Activated naive CD4-positive, alpha-beta T cell (primary cell): ENCODE data around the gene C1orf198.

ENCODE experiments used
- DNase-seq, 4 experiments: peaks; one replicate each; lab custom pipeline; 2025; lab: John Stamatoyannopoulos, UW

Gene C1orf198

GRCh38 chr1:230867903-230868735 is at the start of gene C1orf198:
Gene C1orf198, minus strand, starts transcription at chr1:230868521. Its CDS starts 9 bp downstream, at chr1:230868512.
- DNase-seq, result peak; percentile 44 to 75 (median 64)

- peak; percentile 11 to 60 (median 34) for DNase-seq
Measured at GRCh38 chr1:230917284-230918135, 49.2 kb upstream of the C1orf198 start.

- DNase-seq, result no peak
Measured at GRCh38 chr1:230916587-230917283, 48.4 kb upstream of the C1orf198 start.

- DNase-seq, result no peak
Measured at GRCh38 chr1:230915078-230915477, 46.8 kb upstream of the C1orf198 start.

GRCh38 chr1:230913496-230913895 is 45.2 kb upstream of the C1orf198 start:
- DNase-seq, result no peak

- no peak for DNase-seq
Measured at GRCh38 chr1:230910755-230911117, 42.4 kb upstream of the C1orf198 start.

GRCh38 chr1:230909974-230910754 is 41.8 kb upstream of the C1orf198 start:
- DNase-seq, result no peak

GRCh38 chr1:230907472-230908205 is 39.3 kb upstream of the C1orf198 start:
- no peak for DNase-seq

- DNase-seq, result no peak
Measured at GRCh38 chr1:230906226-230906625, 37.9 kb upstream of the C1orf198 start.

- no peak for DNase-seq
Measured at GRCh38 chr1:230905733-230906132, 37.4 kb upstream of the C1orf198 start.

GRCh38 chr1:230902349-230902923 is 34.1 kb upstream of the C1orf198 start:
- DNase-seq, result no peak

- DNase-seq, result no peak
Measured at GRCh38 chr1:230901671-230902070, 33.4 kb upstream of the C1orf198 start.

GRCh38 chr1:230900984-230901383 is 32.7 kb upstream of the C1orf198 start:
- no peak for DNase-seq

GRCh38 chr1:230899841-230900251 is 31.5 kb upstream of the C1orf198 start:
- DNase-seq, result no peak

GRCh38 chr1:230898748-230899147 is 30.4 kb upstream of the C1orf198 start:
- no peak for DNase-seq

GRCh38 chr1:230898144-230898543 is 29.8 kb upstream of the C1orf198 start:
- no peak for DNase-seq

- no peak for DNase-seq
Measured at GRCh38 chr1:230896779-230897178, 28.5 kb upstream of the C1orf198 start.

- DNase-seq, result no peak
Measured at GRCh38 chr1:230895452-230895851, 27.1 kb upstream of the C1orf198 start.

GRCh38 chr1:230894664-230895063 is 26.3 kb upstream of the C1orf198 start:
- DNase-seq, result no peak

GRCh38 chr1:230894032-230894431 is 25.7 kb upstream of the C1orf198 start:
- no peak for DNase-seq
